Measurements from ENCODE around the gene RASA3.

DNA sequence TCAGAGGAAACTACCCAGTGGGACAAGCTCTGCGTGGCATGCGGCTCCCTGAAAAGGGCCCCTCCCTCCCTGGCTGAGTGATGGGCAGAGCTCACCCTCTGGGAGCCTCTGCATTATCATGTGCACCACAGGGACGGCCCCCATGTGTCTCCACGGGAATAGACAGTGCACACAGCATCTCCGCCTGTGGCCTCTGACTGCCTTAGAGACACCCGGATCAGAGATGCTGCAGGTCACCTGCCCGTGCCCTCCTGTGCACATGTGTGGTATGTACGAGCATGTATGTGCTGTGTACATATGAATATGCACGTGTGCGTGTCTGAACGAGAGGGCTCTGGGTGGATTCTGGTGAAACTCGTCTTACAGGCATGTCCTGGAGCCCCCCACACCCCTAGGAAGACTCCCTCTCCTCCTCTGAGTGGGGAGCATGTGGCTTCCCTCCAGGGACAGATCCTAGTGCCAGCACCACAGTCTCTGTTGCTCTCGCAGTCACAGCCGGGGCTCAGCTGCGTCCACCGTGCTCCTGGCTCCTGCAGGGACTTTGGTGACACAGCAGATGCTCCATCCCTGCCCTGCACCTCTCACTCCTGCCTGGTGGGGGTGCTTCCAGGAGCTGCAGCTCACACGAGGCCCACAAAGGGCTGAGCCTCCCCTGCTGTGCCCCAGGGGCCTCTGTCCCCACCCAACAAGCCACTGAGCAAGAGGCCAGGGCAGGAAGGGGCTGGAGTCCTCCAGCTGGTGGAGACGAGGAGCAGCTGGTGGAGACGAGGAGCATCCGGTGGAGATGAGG, 178.2 kb downstream of the RASA3 start:
- TF ChIP-seq GATA2 (IDR thresholded peaks at IDR 0.05; ENCODE audit: low read depth, low read length), result no peak
- TF ChIP-seq GATA3 (IDR thresholded peaks at IDR 0.05; ENCODE audit: low read depth, low read length), result no peak
